ENCODE measurements around the gene HECTD2. TPM values are rescaled to one million over a fixed set of nuclear protein-coding genes. Genes with fewer than 3 reads are reported as not detected.

The HECTD2 gene
- polyA plus RNA-seq, 3 donors, result 0.12 TPM; not detected in 2

- Histone ChIP-seq H3K4me1 (ENCODE audit: control insufficient read depth in 1 of 2, insufficient read depth in 2 of 2, low read length in 2 of 2) (no peaks in the 10 kb centered on the region), H3K4me3 (replicated peaks in 1 of 3; ENCODE audit: low read depth in 2 of 3, low read length in 3 of 3) (no peak overlapping the region), H3K9ac (ENCODE audit: insufficient read depth, low read length, poor library complexity, severe bottlenecking) (no peak overlapping the region), H3K4me2 (replicated peaks; ENCODE audit: extremely low read depth, low read length, poor library complexity, severe bottlenecking) (no peak overlapping the region), H2AFZ (ENCODE audit: insufficient read depth, low read depth, low read length, poor library complexity, severe bottlenecking) (no peak overlapping the region), H3K9me3 (replicated peaks in 1 of 2; ENCODE audit: control insufficient read depth in 1 of 2, insufficient read depth in 1 of 2, low read length in 2 of 2) (peaks cover 4 to 8% of the 10 kb centered on the region in 2 donors), H4K20me1 (ENCODE audit: insufficient read depth, low read length) (no peaks in the 10 kb centered on the region), H3K36me3 (replicated peaks in 1 of 2; ENCODE audit: control insufficient read depth in 1 of 2, insufficient read depth in 2 of 2, low read length in 2 of 2) (no peaks in the 10 kb centered on the region), H3K79me2 (ENCODE audit: insufficient read depth, low read length) (no peaks in the 10 kb centered on the region), H3K27me3 (ENCODE audit: control insufficient read depth in 2 of 2, insufficient read depth in 2 of 2, low read length in 2 of 2) (no peaks in the 10 kb centered on the region), H3K27ac (ENCODE audit: low read depth in 1 of 2, low read length in 2 of 2) (no peak overlapping the region)
- H3K4me3 Mint-ChIP-seq, result no peak overlapping the region
- no peak for TF ChIP-seq CTCF (IDR thresholded peaks at IDR 0.05)
- intact Hi-C loops (cut with micrococcal nuclease), result no loop called here
- DNase-seq, result no peak
- no peaks in the 10 kb centered on the region for H3K36me3 Mint-ChIP-seq
- no peaks in the 10 kb centered on the region for H3K27me3 Mint-ChIP-seq (ENCODE audit: low read depth in 3 of 3)
- H3K27ac Mint-ChIP-seq, result no peak overlapping the region
- peaks cover 0 to 18% (median 9%) of the 10 kb centered on the region in 7 donors for H3K9me3 Mint-ChIP-seq
- H3K4me1 Mint-ChIP-seq, result no peaks in the 10 kb centered on the region
- WGBS (ENCODE audit: insufficient coverage), result 100% methylated on average over 1 of the region's 6 CpGs
Measured at GRCh38 chr10:91444211-91445182, 34.4 kb downstream of the HECTD2 start.

GRCh38 chr10:91452063-91452462 lies 41.9 kb downstream of the HECTD2 start:
- Histone ChIP-seq H3K9ac (ENCODE audit: insufficient read depth, low read length, poor library complexity, severe bottlenecking) (no peak overlapping the region), H3K36me3 (replicated peaks in 1 of 2; ENCODE audit: control insufficient read depth in 1 of 2, insufficient read depth in 2 of 2, low read length in 2 of 2) (no peaks in the 10 kb centered on the region), H3K27me3 (ENCODE audit: control insufficient read depth in 2 of 2, insufficient read depth in 2 of 2, low read length in 2 of 2) (no peaks in the 10 kb centered on the region), H2AFZ (ENCODE audit: insufficient read depth, low read depth, low read length, poor library complexity, severe bottlenecking) (no peak overlapping the region), H3K27ac (ENCODE audit: low read depth in 1 of 2, low read length in 2 of 2) (no peak overlapping the region), H3K4me2 (replicated peaks; ENCODE audit: extremely low read depth, low read length, poor library complexity, severe bottlenecking) (no peak overlapping the region), H3K4me1 (ENCODE audit: control insufficient read depth in 1 of 2, insufficient read depth in 2 of 2, low read length in 2 of 2) (no peaks in the 10 kb centered on the region), H3K79me2 (ENCODE audit: insufficient read depth, low read length) (no peaks in the 10 kb centered on the region), H3K9me3 (replicated peaks in 1 of 2; ENCODE audit: control insufficient read depth in 1 of 2, insufficient read depth in 1 of 2, low read length in 2 of 2) (peaks cover 0 to 6% of the 10 kb centered on the region in 2 donors), H3K4me3 (replicated peaks in 1 of 3; ENCODE audit: low read depth in 2 of 3, low read length in 3 of 3) (no peak overlapping the region), H4K20me1 (ENCODE audit: insufficient read depth, low read length) (no peaks in the 10 kb centered on the region)
- TF ChIP-seq CTCF (IDR thresholded peaks at IDR 0.05), result no peak
- Mint-ChIP-seq H3K27ac (no peak overlapping the region), H3K36me3 (no peaks in the 10 kb centered on the region), H3K9me3 (peaks cover 2 to 40% (median 27%) of the 10 kb centered on the region in 7 donors), H3K27me3 (ENCODE audit: low read depth in 3 of 3) (peaks cover 0 to 2% (median 0%) of the 10 kb centered on the region in 3 donors), H3K4me3 (no peak overlapping the region), H3K4me1 (no peaks in the 10 kb centered on the region)
- intact Hi-C loops (cut with micrococcal nuclease), result no loop called here
- DNase-seq, result no peak
